Lower lobe of right lung (tissue), 2 donors: ENCODE data around the gene AFTPH. TPM values are rescaled to one million over a fixed set of nuclear protein-coding genes. Genes with fewer than 3 reads are reported as not detected.

ENCODE experiments used
- ATAC-seq, 2 donors: fragments of 200-7000 bp; cut with Tn5 transposase; one replicate each; pipeline ENCODE4 v1.9.1; 2020 to 2022; ENCODE audit warnings: mild to moderate bottlenecking in 2 of 2, moderate library complexity in 2 of 2
- DNase-seq: peaks from one replicate; pipeline ENCODE4 v3.0.0-alpha.2; 2020
- H3K27ac ChIP-seq: fragments of 200-600 bp; one replicate; pipeline ENCODE4 v1.8.0; 2022
- H3K27me3 ChIP-seq: fragments of 200-600 bp; one replicate; pipeline ENCODE4 v1.8.0; 2022; ENCODE audit warnings: low read depth
- H3K36me3 ChIP-seq: fragments of 200-600 bp; one replicate; pipeline ENCODE4 v1.8.0; 2022; ENCODE audit warnings: mild to moderate bottlenecking
- H3K4me1 ChIP-seq: fragments of 200-600 bp; one replicate; pipeline ENCODE4 v1.8.0; 2022
- H3K4me3 ChIP-seq: fragments of 200-600 bp; one replicate; pipeline ENCODE4 v1.8.0; 2022; ENCODE audit warnings: mild to moderate bottlenecking
- H3K9me3 ChIP-seq: fragments of 200-600 bp; one replicate; pipeline ENCODE4 v1.8.0; 2022
- intact Hi-C: fragments of 100-400 bp; cut with DNase I; formaldehyde crosslinking; loops from one replicate; pipeline ENCODE4 v1.11.0; 2022
- total RNA-seq: library from RNA; stranded (reverse); fragmentation: NEBNext Ultra II Directional; extraction: Animal tissue kit (Norgen Biotek cat#: 25700); gene quantifications from one replicate; pipeline ENCODE4 v1.2.1, GENCODE V29; 2021
- TF ChIP-seq, protein P1 (sequence below): fragments of 200-600 bp; IDR thresholded peaks from one replicate; pipeline ENCODE4 v1.8.0; 2022; ENCODE audit warnings: antibody characterized with exemption, mild to moderate bottlenecking
- donor health status: DM: no; HTN: yes; CAD: no; lungs with severe emphysema.

AFTPH gene
- total RNA-seq, 1 donor from 2014 or later = 42.6 TPM

DNA sequence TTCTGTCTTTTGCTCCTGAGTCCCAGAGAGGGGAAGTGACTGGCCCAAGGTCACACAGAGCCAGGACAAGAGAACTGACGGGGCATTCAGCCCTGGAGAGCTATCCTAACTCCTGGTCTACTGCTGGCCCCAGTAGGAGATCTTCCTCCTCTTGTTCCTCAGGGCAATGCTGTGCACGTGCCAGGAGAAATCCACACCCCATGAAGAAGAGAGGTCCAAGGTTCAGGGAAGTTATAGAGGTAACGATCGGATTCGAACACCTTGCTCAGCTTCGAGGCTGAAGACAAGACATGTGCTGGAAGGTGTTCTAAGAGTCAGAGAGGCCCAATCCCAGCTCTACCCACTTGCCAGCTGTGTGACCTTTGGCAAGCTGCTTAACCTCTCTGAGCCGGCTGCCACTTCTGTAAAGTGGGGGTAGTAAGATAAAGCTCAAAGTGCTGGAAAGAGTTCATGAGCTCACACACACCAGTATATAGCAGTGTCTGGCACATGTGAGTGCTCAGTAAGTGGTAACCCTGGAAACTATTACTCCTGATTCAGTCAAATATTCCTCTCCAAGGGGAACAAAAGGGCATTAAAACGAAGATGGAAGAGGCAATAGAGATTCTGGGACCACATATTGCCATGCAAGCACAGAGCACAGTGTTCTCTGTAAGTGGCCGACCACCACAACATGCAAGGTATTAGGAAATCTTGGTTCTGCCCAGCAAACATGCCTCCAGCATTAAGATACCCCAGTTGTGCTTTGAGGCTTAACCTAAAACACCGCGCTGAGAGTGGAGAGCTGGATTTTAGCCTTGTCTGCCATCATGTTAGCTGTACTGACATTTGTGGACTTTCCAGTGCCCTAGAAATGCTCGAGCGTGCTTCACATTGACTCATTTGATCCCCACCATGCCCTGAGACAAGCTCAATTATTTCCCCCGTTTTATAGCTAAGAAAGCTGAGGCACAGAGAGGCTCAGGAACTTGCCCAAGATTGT is 104.0 kb downstream of the AFTPH start:
- DNase-seq (no peak), ATAC-seq (no peak)
- Histone ChIP-seq H3K27ac (no peak overlapping the region), H3K4me1 (peaks cover 5% of the 10 kb centered on the region), H3K9me3 (no peaks in the 10 kb centered on the region), H3K27me3 (no peaks in the 10 kb centered on the region), H3K4me3 (no peak overlapping the region), H3K36me3 (peaks cover 11% of the 10 kb centered on the region)
- intact Hi-C loops = no loop called here
- TF ChIP-seq, protein P1, sequence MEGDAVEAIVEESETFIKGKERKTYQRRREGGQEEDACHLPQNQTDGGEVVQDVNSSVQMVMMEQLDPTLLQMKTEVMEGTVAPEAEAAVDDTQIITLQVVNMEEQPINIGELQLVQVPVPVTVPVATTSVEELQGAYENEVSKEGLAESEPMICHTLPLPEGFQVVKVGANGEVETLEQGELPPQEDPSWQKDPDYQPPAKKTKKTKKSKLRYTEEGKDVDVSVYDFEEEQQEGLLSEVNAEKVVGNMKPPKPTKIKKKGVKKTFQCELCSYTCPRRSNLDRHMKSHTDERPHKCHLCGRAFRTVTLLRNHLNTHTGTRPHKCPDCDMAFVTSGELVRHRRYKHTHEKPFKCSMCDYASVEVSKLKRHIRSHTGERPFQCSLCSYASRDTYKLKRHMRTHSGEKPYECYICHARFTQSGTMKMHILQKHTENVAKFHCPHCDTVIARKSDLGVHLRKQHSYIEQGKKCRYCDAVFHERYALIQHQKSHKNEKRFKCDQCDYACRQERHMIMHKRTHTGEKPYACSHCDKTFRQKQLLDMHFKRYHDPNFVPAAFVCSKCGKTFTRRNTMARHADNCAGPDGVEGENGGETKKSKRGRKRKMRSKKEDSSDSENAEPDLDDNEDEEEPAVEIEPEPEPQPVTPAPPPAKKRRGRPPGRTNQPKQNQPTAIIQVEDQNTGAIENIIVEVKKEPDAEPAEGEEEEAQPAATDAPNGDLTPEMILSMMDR = no peak

DNA sequence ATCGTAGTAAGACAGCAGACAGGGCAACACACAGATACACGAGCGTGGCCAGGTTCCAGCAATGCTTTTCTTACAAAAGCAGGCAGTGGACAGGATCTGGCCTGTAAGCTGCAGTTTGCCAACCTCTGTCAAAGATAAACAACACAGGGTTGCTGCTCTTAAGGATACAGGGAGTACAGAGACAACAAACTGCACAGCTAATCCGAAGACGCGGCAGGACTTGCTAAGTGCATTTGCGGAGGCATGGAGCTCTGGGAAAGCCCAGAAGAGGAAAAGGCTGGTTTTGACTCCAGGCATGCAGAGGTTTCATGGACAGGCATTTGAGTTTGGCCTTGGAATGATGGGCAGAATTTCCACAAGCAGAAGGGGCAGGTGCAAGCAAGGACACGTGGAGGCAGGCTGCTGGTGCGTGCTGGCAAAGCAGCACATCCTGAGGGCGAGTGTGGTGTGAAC is 105.2 kb downstream of the AFTPH start:
- H3K4me1 ChIP-seq = peaks cover 12% of the 10 kb centered on the region
- intact Hi-C loops = no loop called here

DNA sequence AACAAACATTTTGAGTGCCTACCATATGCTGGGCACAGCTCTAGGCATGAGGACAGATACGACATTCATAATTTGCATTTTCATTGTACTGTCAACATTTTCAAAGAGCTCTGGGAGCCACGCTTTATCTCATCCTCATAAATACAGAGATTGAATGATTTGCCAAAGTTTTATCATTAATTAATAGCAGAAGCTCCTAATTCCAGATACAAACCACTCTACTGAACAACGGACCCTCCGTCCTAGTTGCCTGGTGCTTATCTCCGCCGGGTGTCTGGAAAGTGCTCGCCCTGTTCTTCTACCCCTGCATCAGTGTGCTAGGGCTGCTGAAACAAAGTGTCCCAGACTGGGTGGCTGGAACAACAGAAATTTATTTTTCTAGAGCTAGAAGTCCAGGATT is 105.7 kb downstream of the AFTPH start:
- no peak for ATAC-seq
- DNase-seq = no peak
- peaks cover 27% of the 10 kb centered on the region for H3K36me3 ChIP-seq
- no peak overlapping the region for H3K4me3 ChIP-seq
- intact Hi-C loops = no loop called here
- H3K4me1 ChIP-seq = peaks cover 18% of the 10 kb centered on the region
- H3K9me3 ChIP-seq = no peaks in the 10 kb centered on the region
- H3K27ac ChIP-seq = no peak overlapping the region
- H3K27me3 ChIP-seq = no peaks in the 10 kb centered on the region
- TF ChIP-seq, protein P1 = no peak

More for the DNA sequence above, 105.2 kb downstream of the AFTPH start:
- Histone ChIP-seq H3K27me3 (no peaks in the 10 kb centered on the region), H3K4me3 (no peak overlapping the region), H3K9me3 (no peaks in the 10 kb centered on the region), H3K36me3 (peaks cover 22% of the 10 kb centered on the region), H3K27ac (no peak overlapping the region)
- no peak for DNase-seq
- ATAC-seq = no peak
- TF ChIP-seq, protein P1 = no peak

DNA sequence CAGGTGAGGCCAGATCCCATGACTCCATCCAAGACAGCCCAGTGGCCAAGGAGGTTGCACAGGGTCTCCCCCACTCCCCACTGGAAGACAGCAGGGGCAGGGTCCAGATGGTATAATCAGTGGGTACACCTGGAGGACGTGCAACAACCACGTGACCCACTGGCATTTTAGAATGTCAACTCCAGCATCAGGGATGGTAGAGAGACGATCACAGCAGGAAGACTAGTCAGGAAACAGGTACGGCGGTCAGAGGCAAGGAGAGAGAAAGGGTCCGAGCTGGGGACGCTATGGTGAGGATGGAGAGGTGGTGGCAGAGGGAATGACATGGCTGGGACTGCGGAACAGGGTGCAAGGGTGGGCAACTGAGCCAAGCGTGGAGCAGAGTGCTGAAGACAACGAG is 106.6 kb downstream of the AFTPH start:
- H3K36me3 ChIP-seq = peaks cover 34% of the 10 kb centered on the region
- ATAC-seq = no peak
- intact Hi-C loops = no loop called here
- TF ChIP-seq, protein P1 = no peak
- no peaks in the 10 kb centered on the region for H3K9me3 ChIP-seq
- H3K4me1 ChIP-seq = peaks cover 24% of the 10 kb centered on the region
- H3K27me3 ChIP-seq = no peaks in the 10 kb centered on the region
- no peak overlapping the region for H3K4me3 ChIP-seq
- DNase-seq = no peak
- no peak overlapping the region for H3K27ac ChIP-seq

DNA sequence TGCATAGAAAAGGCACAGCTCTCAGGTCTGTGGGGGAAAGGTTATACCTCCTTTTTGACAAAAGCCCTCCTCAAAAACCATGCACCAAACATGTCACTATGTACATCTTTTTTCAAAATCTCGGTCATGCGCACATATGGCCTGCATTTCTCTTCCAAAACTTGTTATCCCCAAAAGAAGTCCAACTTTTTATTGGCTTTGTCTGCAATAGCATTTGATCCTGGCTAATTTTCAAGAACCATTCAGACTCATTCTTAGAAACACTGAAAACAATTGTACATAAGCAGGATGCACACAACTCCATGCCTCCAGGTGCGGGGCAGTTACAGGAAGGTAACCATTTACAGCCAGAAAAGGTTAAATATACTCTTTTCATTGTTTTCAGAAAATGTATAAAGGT is 107.6 kb downstream of the AFTPH start:
- Histone ChIP-seq H3K4me1 (peaks cover 34% of the 10 kb centered on the region), H3K36me3 (peaks cover 44% of the 10 kb centered on the region), H3K9me3 (no peaks in the 10 kb centered on the region), H3K4me3 (no peak overlapping the region), H3K27me3 (no peaks in the 10 kb centered on the region), H3K27ac (no peak overlapping the region)
- intact Hi-C loops = no loop called here
- no peak for DNase-seq
- no peak for ATAC-seq
- TF ChIP-seq, protein P1 = no peak
